Measurements from ENCODE around the gene EFNB2.

Gene EFNB2

GRCh38 chr13:106523576-106523975 is 11.9 kb downstream of the EFNB2 start:
- no peak for DNase-seq

- DNase-seq: no peak
Measured at GRCh38 chr13:106522898-106523525, 12.4 kb downstream of the EFNB2 start.

- DNase-seq: no peak
Measured at GRCh38 chr13:106522112-106522705, 13.3 kb downstream of the EFNB2 start.

GRCh38 chr13:106521095-106521799 is 14.2 kb downstream of the EFNB2 start:
- DNase-seq: no peak

- DNase-seq: no peak
Measured at GRCh38 chr13:106520251-106521054, 15.0 kb downstream of the EFNB2 start.

GRCh38 chr13:106518512-106518911 is 16.9 kb downstream of the EFNB2 start:
- DNase-seq: no peak

GRCh38 chr13:106517109-106517847 is 18.2 kb downstream of the EFNB2 start:
- DNase-seq: no peak

- no peak for DNase-seq
Measured at GRCh38 chr13:106515635-106516254, 19.7 kb downstream of the EFNB2 start.

GRCh38 chr13:106514928-106515634 is 20.4 kb downstream of the EFNB2 start:
- DNase-seq: no peak

GRCh38 chr13:106513025-106513983 is 22.2 kb downstream of the EFNB2 start:
- DNase-seq: no peak

GRCh38 chr13:106507560-106508274 is 27.7 kb downstream of the EFNB2 start:
- DNase-seq: no peak

- DNase-seq: no peak
Measured at GRCh38 chr13:106506286-106506685, 29.2 kb downstream of the EFNB2 start.

GRCh38 chr13:106505732-106506131 is 29.7 kb downstream of the EFNB2 start:
- no peak for DNase-seq

GRCh38 chr13:106505295-106505694 is 30.2 kb downstream of the EFNB2 start:
- DNase-seq: no peak

- no peak for DNase-seq
Measured at GRCh38 chr13:106503730-106504453, 31.6 kb downstream of the EFNB2 start.

GRCh38 chr13:106503272-106503671 is 32.2 kb downstream of the EFNB2 start:
- no peak for DNase-seq

- DNase-seq: no peak
Measured at GRCh38 chr13:106500445-106500844, 35.0 kb downstream of the EFNB2 start.

GRCh38 chr13:106499896-106500295 is 35.6 kb downstream of the EFNB2 start:
- DNase-seq: no peak

GRCh38 chr13:106499113-106499512 is 36.3 kb downstream of the EFNB2 start:
- no peak for DNase-seq
